Measurements from ENCODE around the gene TC2N. TPM values are rescaled to one million over a fixed set of nuclear protein-coding genes. Genes with fewer than 3 reads are reported as not detected.
"Not testable (repeated sequence)": the region's sequence is repeated elsewhere in the genome, so short reads cannot be mapped to it uniquely, and the experiment has no call there.

The TC2N gene
- total RNA-seq, 2 donors from 2014 or later: 178 to 214 TPM

DNA sequence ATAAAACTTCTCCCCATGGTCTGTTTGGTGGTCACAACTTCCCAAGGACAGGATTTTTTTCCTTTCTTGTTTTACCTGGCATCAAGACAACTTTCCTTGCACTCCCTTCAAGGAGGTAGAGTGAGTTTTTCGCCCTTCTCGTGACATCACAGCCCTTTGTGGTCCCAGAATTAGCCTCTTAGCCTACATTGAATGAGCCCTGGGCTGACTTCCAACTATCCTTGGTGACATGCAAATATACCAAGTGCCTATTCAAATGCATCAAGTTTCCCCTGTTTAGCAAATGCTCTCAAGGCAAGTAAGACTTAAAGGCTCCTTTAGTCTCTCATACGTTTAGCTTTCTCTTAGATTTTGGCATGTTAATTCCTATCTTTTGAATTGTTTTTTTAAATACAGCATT is 36.6 kb downstream of the TC2N start:
- H3K27ac Mint-ChIP-seq: peak overlapping the region; percentile 19
- H3K4me1 Mint-ChIP-seq: peaks cover 53% of the 10 kb centered on the region
- no peak overlapping the region for H3K4me3 Mint-ChIP-seq
- H3K36me3 Mint-ChIP-seq (ENCODE audit: low read depth): peaks cover 12% of the 10 kb centered on the region
- DNase-seq (no peak), ATAC-seq (no peak)
- no peaks in the 10 kb centered on the region for H3K9me3 ChIP-seq (ENCODE audit: control insufficient read depth, low read length, poor library complexity, severe bottlenecking)
- H3K27me3 Mint-ChIP-seq: no peaks in the 10 kb centered on the region

- Mint-ChIP-seq H3K36me3 (ENCODE audit: low read depth) (peaks cover 12% of the 10 kb centered on the region), H3K4me1 (peaks cover 49% of the 10 kb centered on the region), H3K4me3 (no peak overlapping the region), H3K27ac (peak overlapping the region; percentile 19), H3K27me3 (no peaks in the 10 kb centered on the region)
- no peak for DNase-seq
- no peak for ATAC-seq
- H3K9me3 ChIP-seq (ENCODE audit: control insufficient read depth, low read length, poor library complexity, severe bottlenecking): no peaks in the 10 kb centered on the region
Measured at GRCh38 chr14:91829511-91829910, 37.8 kb downstream of the TC2N start.

- ATAC-seq (no peak), DNase-seq (no peak)
- H3K4me3 Mint-ChIP-seq: no peak overlapping the region
- H3K36me3 Mint-ChIP-seq (ENCODE audit: low read depth): peaks cover 8% of the 10 kb centered on the region
- no peaks in the 10 kb centered on the region for H3K27me3 Mint-ChIP-seq
- H3K9me3 ChIP-seq (ENCODE audit: control insufficient read depth, low read length, poor library complexity, severe bottlenecking): no peaks in the 10 kb centered on the region
- peaks cover 39% of the 10 kb centered on the region for H3K4me1 Mint-ChIP-seq
- no peak overlapping the region for H3K27ac Mint-ChIP-seq
Measured at GRCh38 chr14:91827746-91828145, 39.6 kb downstream of the TC2N start.

DNA sequence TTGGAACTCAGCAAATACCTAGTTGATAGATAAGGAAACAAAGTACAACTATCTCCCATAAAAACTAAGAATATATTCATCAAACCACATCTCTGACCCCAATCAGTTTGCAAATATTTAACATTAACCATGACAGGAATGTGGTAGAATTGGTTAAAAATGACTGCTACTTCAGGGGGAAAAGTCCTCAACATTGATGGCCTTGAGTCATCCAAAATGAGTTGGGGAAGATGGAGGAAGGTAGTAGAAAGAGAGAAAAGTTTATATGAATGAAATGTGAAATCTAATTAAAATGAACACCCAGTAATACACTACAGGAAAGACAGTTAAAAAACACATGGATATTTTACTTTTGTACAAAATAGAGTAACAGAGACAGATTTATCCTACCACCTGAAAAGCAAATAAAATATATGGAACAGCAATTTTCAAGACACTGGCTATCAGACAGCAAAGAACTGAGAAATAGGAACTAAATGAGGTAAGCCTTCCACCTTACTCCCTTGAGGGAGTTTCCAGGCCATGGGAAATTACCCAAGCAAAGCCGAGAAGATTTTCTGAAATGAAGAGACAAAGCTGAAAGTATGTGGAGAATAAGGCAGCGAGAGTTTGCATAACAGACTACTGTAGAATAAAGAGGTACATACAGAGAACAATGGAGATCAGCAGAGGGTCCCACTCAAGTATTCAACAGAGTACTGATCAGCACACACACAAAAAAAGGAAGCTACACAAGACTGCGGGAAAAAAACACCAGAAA is 49.6 kb downstream of the TC2N start:
- Mint-ChIP-seq H3K27ac (peak overlapping the region; percentile 87), H3K27me3 (no peaks in the 10 kb centered on the region), H3K36me3 (ENCODE audit: low read depth) (peaks cover 8% of the 10 kb centered on the region), H3K4me1 (peaks cover 30% of the 10 kb centered on the region), H3K4me3 (peak overlapping the region; percentile 55)
- peak; percentile 97 for ATAC-seq
- DNase-seq: peak in 1 of 3 donors; percentile 13
- H3K9me3 ChIP-seq (ENCODE audit: control insufficient read depth, low read length, poor library complexity, severe bottlenecking): no peaks in the 10 kb centered on the region

DNA sequence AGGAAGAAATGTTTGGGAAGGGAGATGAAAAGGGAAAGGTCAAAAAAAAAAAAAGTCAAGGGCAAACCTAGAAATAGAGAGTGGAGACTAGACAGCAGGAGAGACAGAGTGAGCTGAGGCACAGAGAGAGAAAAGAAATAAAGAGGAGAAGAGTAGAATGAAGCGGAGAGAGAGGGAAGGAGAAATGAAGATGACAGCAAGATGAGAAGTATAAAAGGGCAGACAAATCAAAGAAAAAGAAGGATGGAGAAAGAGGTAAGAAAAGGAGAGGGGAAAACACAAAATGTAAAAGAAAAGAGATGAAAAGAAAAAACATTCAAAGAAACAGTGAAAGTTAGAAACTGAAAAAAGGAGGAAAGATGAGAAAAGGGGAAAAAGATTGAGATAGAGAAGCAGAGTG is 53.0 kb downstream of the TC2N start:
- DNase-seq (no peak), ATAC-seq (no peak)
- Mint-ChIP-seq H3K27me3 (no peaks in the 10 kb centered on the region), H3K36me3 (ENCODE audit: low read depth) (peaks cover 16% of the 10 kb centered on the region), H3K4me3 (no peak overlapping the region), H3K27ac (peak overlapping the region; percentile 68), H3K4me1 (peaks cover 33% of the 10 kb centered on the region)
- no peaks in the 10 kb centered on the region for H3K9me3 ChIP-seq (ENCODE audit: control insufficient read depth, low read length, poor library complexity, severe bottlenecking)

DNA sequence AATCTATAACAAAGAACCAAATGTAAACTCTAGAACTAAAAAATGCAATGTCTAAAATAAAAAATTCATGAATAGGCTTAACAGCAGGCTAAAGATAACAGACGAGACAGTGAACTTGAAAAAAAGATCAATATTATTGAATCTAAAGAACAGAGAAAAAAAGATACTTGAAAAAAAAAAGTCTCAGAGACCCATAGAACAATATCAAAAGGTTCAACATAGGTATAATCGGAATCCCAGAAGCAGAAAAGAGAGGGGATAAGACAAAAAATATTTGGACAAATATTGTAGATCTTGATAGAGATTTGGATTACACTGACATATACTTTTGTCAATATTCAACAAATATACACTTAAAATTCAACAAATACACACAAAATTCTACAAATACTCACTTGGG is 56.6 kb downstream of the TC2N start:
- ATAC-seq: no peak
- H3K27ac Mint-ChIP-seq: no peak overlapping the region

GRCh38 chr14:91806716-91807115 is 60.6 kb downstream of the TC2N start:
- peaks cover 23% of the 10 kb centered on the region for H3K36me3 Mint-ChIP-seq (ENCODE audit: low read depth)
- no peaks in the 10 kb centered on the region for H3K27me3 Mint-ChIP-seq
- DNase-seq (no peak), ATAC-seq (no peak)
- H3K27ac Mint-ChIP-seq: no peak overlapping the region
- H3K9me3 ChIP-seq (ENCODE audit: control insufficient read depth, low read length, poor library complexity, severe bottlenecking): peaks cover 8% of the 10 kb centered on the region
- H3K4me1 Mint-ChIP-seq: peaks cover 10% of the 10 kb centered on the region
- no peak overlapping the region for H3K4me3 Mint-ChIP-seq

More for the DNA sequence above, 56.6 kb downstream of the TC2N start:
- DNase-seq: no peak
- Mint-ChIP-seq H3K36me3 (ENCODE audit: low read depth) (peaks cover 27% of the 10 kb centered on the region), H3K4me3 (no peak overlapping the region), H3K27me3 (no peaks in the 10 kb centered on the region), H3K4me1 (peaks cover 16% of the 10 kb centered on the region)
- peaks cover 8% of the 10 kb centered on the region for H3K9me3 ChIP-seq (ENCODE audit: control insufficient read depth, low read length, poor library complexity, severe bottlenecking)

DNA sequence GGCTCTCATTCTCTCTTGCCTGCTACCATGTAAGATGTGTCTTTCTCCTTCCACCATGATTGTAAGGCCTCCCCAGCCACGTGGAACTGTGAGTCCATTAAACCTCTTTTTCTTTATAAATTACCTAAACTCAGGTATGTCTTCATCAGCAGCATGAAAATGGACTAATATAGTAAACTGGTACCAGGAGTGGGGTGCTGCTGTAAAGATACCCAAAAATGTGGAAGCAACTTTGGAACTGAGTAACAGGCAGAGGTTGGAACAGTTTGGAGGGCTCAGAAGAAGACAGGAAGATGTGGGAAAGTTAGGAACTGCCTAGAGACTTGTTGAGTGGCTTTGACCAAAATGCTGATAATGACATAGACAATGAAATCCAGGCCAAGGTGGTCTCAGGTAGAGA is 61.2 kb downstream of the TC2N start:
- not testable (repeated sequence) for H3K4me3 Mint-ChIP-seq; H3K27ac Mint-ChIP-seq; DNase-seq; H3K9me3 ChIP-seq (ENCODE audit: control insufficient read depth, low read length, poor library complexity, severe bottlenecking); H3K27me3 Mint-ChIP-seq; ATAC-seq
- Mint-ChIP-seq H3K4me1 (peaks cover 10% of the 10 kb centered on the region), H3K36me3 (ENCODE audit: low read depth) (peaks cover 23% of the 10 kb centered on the region)

GRCh38 chr14:91805659-91806058 is 61.7 kb downstream of the TC2N start:
- ATAC-seq (no peak), DNase-seq (no peak)
- Mint-ChIP-seq H3K36me3 (ENCODE audit: low read depth) (peaks cover 22% of the 10 kb centered on the region), H3K27me3 (no peaks in the 10 kb centered on the region), H3K4me3 (no peak overlapping the region), H3K27ac (no peak overlapping the region), H3K4me1 (peaks cover 10% of the 10 kb centered on the region)
- peaks cover 8% of the 10 kb centered on the region for H3K9me3 ChIP-seq (ENCODE audit: control insufficient read depth, low read length, poor library complexity, severe bottlenecking)

- no peaks in the 10 kb centered on the region for H3K27me3 Mint-ChIP-seq
- no peak overlapping the region for H3K4me3 Mint-ChIP-seq
- H3K27ac Mint-ChIP-seq: no peak overlapping the region
- no peak for ATAC-seq
- H3K36me3 Mint-ChIP-seq (ENCODE audit: low read depth): peaks cover 12% of the 10 kb centered on the region
- H3K9me3 ChIP-seq (ENCODE audit: control insufficient read depth, low read length, poor library complexity, severe bottlenecking): no peaks in the 10 kb centered on the region
- H3K4me1 Mint-ChIP-seq: peaks cover 7% of the 10 kb centered on the region
- DNase-seq: no peak
Measured at GRCh38 chr14:91801358-91801757, 66.0 kb downstream of the TC2N start.

- DNase-seq (no peak), ATAC-seq (no peak)
- peaks cover 13% of the 10 kb centered on the region for H3K36me3 Mint-ChIP-seq (ENCODE audit: low read depth)
- no peak overlapping the region for H3K4me3 Mint-ChIP-seq
- H3K4me1 Mint-ChIP-seq: peaks cover 7% of the 10 kb centered on the region
- H3K9me3 ChIP-seq (ENCODE audit: control insufficient read depth, low read length, poor library complexity, severe bottlenecking): no peaks in the 10 kb centered on the region
- H3K27ac Mint-ChIP-seq: peak overlapping the region; percentile 59
- H3K27me3 Mint-ChIP-seq: no peaks in the 10 kb centered on the region
Measured at GRCh38 chr14:91796617-91797347, 70.6 kb downstream of the TC2N start.

- DNase-seq (no peak), ATAC-seq (no peak)
- peaks cover 13% of the 10 kb centered on the region for H3K36me3 Mint-ChIP-seq (ENCODE audit: low read depth)
- H3K4me3 Mint-ChIP-seq: no peak overlapping the region
- H3K9me3 ChIP-seq (ENCODE audit: control insufficient read depth, low read length, poor library complexity, severe bottlenecking): no peaks in the 10 kb centered on the region
- H3K27ac Mint-ChIP-seq: peak overlapping the region; percentile 66
- peaks cover 7% of the 10 kb centered on the region for H3K4me1 Mint-ChIP-seq
- no peaks in the 10 kb centered on the region for H3K27me3 Mint-ChIP-seq
Measured at GRCh38 chr14:91793704-91794103, 73.6 kb downstream of the TC2N start.

GRCh38 chr14:91786188-91786587 is 81.1 kb downstream of the TC2N start:
- peak overlapping the region; percentile 24 for H3K27ac Mint-ChIP-seq
- no peak overlapping the region for H3K4me3 Mint-ChIP-seq
- H3K4me1 Mint-ChIP-seq: peaks cover 10% of the 10 kb centered on the region
- DNase-seq: no peak
- peaks cover 8% of the 10 kb centered on the region for H3K36me3 Mint-ChIP-seq (ENCODE audit: low read depth)
- no peak for ATAC-seq
- no peaks in the 10 kb centered on the region for H3K27me3 Mint-ChIP-seq
- no peaks in the 10 kb centered on the region for H3K9me3 ChIP-seq (ENCODE audit: control insufficient read depth, low read length, poor library complexity, severe bottlenecking)
